ENCODE data around the gene CEBPB.

Gene CEBPB

DNA sequence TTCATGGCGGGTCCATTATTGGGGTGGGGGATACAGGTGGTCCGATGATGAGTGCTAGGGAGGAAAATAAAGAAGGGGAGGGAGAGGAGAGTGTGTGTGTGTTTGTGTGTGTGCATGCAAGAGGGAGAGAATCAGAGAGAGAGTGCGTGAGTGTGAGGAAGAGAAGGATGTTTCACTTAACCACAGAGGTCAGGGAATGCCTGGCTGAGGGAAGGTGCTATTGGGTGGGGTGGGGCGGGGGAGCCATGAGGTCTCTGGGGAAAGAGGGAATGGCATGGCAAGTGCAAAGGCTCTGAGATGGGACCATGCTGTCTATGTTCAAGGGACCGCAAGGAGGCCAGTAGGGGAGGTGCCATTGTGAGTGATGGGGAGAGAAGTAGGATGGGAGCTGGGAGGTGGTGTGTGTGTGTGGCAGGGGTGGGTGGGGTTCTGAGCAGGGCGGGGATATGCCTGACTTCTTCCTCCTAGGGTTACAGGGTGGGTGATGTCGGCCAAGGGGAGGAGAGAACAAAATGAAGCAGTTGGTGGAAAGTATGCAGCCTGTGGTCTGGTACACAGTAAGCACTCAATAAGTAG, 23.0 kb downstream of the CEBPB start:
- no peak for DNase-seq (ENCODE audit: low read depth)

DNA sequence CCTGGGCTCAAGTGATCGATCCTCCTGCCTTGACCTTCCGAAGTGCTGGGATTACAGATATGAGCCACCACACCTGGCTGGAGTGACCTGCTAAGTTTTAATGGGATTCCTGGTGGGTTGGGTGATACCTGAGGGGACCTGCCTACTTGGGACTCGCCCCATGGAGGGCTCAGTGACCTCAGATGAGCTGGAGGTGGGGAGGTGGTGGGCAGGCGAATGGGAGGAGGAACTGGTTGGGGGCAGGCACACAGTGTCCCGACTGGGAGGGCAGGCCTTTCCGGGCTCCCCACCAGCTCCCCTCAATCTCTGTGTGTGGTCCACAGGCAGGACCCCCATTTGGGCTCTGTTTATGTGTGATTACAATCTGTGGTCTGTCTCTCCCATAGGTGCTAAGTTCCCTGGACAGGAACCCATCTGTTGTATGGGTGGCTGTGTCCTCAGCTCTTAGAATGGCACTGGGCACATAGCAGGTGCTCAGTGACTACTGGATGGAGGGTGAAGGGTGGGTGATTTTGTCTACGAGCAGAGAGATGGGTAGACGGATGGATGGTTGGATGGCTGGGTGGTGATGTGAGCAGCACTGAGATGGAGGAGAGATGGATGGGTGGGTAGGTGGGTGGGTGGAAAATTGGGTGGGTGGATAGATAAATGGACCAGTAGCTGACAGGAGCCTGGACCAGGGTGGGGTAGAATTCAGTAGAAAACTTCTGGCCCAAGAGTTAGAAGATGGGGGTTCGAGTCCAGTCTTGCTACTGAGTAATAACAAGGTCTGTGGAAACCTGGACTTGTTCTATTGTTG, 23.8 kb downstream of the CEBPB start:
- no peak for DNase-seq (ENCODE audit: low read depth)

DNA sequence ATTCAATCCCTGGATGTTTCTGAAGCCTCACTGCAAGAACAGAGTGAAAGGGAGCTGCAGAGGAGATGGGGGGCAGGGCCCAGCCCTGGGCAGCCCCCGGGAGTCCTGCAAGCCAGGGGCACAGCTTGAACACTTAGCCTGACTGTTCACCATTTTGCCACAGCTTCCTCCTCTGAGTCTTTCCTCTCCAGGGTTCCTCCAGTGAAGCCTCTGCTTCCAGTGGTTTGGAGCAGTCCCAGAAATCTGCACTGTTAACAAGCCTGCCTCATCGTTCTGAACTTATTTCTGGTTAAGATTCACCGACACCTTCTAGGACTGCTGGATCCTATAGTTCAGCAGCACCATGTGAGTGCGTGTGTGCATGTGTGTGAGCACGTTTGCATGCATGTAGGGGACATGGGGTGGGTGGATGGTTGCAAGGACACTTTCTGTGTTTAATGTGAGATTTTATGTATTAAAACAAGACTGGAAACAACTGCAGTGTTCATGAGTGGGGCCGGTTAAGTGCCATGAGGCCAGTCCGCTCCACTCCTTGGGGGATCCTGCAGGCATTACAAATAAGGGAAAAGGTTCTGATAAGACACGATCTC, 24.6 kb downstream of the CEBPB start:
- no peak for DNase-seq (ENCODE audit: low read depth)

DNA sequence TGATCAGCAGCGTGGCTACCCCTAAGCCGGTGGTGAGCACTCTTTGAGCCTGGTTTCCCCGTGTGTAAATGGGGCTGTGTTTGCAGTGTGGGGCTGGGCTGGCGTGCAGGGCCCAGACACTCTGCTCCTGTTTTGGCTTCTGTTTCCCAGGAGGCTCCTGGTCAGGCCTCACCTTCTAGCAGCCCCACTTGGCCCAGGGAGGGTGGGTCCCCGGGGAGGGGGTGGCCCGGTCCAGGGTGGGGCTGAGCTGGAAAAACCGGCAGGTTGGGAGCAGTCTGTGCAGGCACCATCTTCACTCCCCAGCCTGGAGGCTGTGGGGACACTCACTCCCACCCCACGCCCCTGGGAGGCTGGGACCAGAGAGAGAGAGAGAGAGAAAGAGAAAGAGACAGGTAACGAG, 25.3 kb downstream of the CEBPB start:
- DNase-seq (ENCODE audit: low read depth) = no peak

DNA sequence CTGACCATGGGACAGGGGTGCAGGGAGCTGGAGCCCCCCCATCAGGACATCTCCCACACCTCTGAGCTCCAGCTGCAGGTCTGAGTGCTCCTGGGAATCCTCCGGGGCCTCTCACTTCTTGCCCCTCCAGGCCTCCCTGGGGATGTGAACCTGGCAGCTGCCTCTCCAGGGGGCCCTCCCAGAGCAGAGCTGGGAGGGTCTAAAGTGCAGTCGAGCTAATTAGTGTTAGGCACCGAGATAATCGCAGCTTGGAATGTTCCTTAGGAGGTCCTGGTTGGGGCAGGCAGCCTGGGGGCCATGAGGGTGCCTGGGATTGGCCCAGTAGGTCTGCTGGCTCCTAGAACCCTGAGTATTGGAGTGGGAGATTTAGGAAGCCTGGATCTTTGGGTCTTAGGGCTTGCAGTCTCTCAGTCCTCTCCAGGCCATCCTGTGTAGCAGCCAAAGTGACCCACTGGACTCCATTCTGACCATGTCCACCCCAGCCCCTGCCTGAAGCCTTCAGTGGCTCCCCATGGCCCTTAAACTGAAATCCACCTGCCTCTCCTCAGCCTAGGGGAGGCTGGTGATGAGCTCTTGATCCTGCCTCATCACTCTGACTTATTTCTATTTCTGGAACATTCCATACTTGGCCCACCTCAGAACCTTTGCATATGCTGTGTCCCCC, 26.0 kb downstream of the CEBPB start:
- DNase-seq (ENCODE audit: low read depth) = no peak

DNA sequence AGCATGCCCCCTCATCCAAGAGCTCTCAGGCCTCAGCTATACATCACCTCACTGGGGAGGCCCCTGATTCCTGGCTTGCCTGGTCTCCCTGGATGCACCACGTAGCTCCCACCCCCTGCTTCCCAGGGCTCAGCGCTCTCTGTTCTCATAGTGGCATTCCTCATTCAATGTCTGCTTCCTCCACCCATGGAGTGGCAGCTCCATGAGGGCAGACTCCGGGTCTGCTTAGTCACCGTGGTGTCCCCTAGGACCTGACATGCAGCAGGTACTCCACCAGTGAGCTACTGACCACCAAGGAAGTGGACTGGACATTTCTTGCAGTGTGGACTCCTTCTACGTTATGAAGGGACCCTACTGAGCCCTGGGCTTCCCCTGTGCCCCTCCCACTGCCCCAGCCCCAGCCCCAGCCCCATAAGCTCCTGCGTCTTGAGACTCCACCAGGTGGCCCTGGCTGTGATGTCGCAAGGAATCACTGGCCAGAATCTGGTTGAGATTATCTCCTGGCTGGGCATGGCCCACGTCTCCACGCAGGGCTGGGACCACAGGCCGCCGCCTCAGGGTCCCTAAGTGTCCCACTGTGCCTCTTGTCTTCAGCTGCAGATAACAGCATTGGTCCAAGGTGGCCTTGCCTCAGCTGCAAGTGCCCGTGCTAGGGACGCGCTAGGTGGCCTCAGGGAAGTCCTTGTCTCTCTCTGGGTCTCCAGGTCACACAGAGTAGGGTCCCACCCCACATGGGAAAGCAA, 26.7 kb downstream of the CEBPB start:
- DNase-seq (ENCODE audit: low read depth) = no peak

DNA sequence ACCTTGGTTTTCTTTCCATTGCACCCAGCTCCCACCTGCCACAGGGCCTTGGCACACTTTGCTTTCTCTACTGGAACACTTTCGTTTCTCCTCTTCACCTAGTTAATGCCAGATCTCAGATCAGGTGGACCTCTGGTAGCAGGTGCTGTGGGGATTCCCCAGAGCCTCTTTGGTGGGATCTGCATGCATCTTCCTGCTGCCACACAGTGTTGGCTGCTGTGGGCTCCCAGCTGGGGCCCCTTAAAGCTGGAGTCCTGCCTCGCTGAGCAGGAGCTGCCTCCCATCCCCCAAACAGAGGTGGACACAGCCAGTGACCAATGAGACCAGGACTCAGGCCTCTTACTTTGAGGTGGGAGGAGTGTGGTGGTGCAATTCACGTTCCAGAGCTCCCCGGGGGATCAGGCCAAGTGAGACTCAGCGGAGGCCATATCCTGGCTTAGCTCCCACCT, 28.4 kb downstream of the CEBPB start:
- no peak for DNase-seq (ENCODE audit: low read depth)

DNA sequence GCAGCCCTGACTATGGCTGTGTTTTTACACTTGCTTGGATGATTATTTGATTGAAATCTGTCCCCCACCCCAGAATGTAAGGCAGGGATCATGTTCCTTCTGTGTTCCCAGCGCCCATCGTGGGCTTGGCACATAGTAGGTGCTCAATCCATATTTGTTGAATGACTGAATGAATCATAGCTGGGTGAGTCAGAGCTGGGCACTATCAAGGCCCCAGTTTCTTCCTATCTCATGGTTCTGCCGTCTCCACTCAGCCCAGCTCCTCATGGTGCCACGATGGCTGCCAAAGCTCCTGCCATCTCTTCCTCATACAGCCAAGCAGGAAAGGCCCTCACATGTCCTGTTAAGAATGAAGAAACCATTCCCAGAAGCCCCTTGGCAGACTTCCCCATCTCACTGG, 29.0 kb downstream of the CEBPB start:
- DNase-seq (ENCODE audit: low read depth) = no peak

DNA sequence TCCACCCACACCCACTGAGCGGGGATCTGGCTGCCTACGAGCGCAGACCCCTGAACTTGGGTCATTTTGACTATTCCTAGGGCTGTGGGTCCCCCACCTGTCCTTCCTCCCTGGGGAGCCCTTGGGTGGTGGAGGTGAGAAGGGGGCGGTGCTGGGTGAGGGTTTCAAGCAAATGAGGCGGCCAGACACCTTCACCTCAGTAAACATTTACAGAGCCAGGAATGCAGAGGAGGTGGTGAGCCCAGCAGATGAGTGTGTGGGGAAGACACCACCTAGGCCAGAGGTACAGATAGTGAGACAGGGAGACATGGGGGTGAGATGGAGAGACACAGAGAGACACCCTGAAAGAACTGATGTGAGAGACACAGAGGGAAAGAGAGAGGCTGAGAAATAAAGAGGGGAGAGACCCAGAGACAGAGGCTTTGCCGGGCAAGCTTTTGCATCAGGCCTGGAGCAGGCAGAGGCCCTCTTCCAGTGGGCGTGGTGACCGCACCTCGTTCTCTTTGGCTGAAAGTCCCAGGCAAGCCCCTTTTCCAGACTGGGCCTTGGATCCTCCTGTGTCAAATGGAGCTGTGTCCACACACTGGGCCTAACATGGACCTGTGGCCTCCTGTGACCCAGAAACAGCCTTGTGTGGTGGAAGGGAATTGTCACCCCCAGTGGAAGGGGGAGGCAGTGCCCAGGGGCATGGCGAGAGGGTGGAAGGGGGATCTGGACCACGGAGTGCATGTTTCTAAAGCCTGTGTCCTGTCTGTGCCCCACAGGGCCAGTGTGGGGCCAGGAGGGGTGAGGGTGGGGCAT, 29.7 kb downstream of the CEBPB start:
- DNase-seq (ENCODE audit: low read depth) = no peak

DNA sequence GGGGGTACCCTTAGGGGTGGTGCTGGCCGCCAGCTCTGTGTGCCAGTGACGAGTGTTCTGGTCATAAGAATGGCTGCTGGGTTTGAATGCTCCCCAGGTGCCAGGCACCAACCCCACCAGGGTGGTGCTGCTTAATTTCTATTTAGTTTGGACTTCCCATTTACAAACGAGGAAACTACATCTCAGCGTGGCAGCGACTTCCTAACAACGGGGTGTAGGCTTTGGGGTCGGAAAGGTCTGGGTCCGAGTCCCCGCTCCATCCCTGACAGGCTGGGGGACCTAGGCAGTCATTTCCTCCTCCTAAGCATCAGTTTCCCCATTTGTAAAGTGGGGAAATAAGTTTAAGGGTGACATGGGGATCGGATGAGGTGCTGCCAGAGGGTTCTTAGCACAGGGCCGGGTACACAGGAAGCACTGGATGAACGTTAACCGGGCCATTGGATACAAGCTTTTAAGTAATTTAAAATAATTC, 30.3 kb downstream of the CEBPB start:
- DNase-seq (ENCODE audit: low read depth) = no peak

DNA sequence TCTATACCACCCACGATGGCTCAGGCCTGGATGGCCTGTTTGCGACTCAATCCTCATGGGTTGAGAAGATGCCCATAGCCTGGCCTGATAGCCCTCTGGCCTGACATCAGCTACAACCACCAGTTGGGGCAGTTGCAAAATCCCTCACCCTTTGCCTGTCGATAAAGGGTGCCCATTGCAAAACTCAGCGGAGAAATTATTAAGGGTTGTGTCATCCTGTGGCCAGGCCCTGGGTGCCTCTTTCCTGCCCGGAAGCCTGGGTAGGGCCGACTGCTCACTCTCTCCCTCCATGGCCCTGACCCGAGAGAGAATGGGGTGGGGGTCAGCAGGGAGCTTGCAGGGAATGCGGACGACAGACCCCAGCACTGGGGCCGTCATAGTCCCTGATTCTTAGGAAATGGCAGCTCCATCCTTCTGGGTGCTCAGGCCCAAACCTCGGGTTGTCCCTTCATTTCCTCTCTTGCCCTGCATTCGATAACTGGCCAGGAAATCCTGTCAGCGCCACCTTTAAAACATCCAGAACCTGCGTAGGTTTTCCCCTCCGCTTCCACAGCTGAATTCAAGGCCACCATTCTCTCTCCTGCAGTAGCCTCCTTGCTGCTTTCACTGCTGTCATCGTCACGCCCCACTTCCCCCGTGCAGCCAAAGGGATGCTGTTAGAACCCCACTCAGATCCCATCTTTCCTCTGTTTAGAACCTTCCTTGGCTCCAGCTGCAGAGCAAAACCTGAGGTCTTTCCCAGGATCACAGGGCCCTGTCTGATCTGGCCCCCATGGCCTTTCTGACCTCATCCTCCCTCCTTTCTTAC, 31.1 kb downstream of the CEBPB start:
- no peak for DNase-seq (ENCODE audit: low read depth)

DNA sequence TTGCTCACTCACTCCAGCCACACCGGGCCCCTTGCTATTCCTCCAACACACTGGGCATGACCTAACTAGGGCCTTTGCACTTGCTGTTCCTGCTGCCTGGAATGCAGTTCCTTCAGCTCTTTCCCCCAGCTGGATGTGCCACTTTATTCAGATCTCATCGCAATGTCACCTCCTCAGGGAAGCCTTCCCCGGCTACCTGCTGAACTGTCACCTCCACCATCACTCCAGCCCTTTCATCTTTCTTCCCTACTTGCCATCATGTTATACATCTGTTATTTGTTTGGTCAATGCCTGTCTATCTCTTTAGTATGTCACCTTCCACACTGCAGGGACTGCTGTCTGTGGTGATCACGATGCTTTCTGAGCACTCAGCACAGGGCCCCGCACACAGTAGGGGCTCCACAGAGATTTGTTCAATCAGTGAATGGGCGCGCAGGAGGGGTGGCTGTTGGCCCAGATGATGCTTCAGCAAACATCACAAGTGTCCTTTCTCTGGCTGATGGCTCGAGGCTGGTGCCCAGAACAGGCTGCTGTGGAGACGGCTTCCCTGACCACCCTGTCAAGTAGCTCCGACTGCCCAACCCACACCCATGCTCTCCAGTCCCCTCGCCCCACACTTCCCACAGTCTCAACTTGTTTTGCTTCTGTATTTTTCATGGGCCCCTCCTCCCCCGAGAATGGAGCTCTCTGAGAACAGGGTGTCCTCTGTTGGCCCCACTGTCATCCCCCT, 31.8 kb downstream of the CEBPB start:
- no peak for DNase-seq (ENCODE audit: low read depth)

DNA sequence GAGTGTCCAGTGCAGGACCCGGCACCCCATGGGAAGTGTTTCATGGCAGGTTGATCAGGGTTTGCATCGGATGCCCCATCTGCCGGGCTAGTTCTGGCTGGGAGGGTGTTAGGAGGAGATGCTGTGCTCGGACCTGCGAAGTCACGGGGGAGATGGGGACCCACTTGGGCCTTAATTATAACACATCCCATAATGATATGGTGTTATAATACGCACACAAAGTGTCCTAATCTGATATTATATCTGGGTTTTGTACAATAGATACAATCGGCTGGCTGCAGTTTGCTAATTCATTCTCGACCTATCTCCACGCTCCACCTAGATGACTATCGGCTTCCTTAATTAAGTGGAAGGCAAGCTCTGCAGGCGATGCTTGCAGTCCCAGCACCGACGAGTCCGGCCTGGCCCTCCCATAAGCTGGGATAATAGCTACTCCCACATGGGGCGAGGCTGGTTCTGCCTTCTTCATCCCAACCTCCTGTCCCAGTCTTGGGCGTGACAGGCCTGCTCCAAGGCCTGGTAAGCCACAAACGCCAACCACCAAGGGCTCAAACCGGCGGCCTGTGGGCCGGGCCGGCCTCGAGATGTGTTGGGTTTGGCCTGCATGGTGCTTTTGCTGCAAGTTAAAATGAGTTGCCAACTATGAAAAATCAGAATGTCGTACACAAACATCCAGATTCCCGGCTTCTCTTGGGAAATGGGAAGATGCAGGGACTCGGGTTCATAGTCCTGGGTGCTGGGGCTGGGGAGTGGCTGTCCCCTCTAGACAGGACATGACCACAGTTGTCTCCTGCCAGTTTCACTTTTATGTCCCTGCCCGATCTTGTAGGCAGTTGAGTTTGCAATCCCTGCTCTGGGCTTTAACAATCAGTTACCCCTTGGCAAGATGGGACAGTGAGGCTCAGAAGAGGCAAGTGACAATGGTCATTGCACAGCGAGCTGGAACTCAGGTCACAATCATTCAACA, 32.7 kb downstream of the CEBPB start:
- DNase-seq (ENCODE audit: low read depth) = no peak

DNA sequence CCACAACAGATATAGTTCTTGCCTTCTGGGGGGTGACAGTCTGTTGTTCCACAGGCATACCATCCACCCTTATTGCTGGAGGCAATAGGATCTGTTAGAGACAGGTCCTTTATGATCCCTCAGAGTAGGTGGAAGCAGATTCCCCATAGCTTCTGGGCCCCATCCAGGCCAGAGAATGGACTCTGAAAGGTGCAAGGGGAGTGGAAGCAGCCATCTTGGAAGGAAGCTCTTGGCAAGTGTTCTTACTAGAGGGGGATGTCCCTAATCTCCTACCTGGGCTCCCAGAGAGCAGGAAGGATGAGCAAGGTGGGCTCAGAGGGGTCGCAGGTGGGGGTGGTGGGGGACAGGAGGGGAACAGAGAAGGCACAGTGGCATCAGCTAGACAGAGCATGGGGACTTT, 33.4 kb downstream of the CEBPB start:
- DNase-seq (ENCODE audit: low read depth) = no peak

DNA sequence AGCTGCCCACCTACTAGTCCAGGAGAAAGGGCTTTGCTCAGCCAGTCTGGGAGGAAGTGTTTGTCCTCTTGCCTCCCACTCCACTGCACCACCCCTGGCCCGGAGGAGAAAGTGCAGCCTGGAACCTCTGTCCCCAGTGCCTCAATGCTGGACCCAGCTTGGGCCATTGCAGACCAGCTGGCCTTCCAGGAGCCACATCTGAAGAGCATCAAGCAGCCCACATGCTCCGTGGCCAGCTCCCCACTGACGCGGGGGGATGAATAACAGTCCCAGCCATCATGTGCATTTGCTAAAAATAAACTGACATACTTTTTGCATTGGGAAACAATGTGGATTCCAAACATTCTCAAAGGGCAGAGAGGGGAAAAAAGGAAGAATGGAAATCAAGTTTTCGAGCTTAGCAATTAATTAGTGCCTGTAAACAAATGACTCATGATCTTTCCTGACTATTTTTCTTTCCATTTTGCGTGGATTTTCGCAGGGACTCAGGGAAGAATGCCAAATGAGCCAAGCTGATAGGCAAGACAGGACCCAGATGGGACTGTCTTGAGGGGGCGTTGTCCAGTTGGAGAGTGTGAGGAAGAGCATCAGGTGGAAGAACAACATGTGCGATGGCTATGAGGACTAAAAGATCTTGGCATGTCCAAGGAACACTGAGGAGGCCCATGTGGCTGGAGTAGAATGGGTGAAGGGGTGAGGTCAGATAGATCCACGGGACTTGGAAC, 34.1 kb downstream of the CEBPB start:
- DNase-seq (ENCODE audit: low read depth) = no peak

DNA sequence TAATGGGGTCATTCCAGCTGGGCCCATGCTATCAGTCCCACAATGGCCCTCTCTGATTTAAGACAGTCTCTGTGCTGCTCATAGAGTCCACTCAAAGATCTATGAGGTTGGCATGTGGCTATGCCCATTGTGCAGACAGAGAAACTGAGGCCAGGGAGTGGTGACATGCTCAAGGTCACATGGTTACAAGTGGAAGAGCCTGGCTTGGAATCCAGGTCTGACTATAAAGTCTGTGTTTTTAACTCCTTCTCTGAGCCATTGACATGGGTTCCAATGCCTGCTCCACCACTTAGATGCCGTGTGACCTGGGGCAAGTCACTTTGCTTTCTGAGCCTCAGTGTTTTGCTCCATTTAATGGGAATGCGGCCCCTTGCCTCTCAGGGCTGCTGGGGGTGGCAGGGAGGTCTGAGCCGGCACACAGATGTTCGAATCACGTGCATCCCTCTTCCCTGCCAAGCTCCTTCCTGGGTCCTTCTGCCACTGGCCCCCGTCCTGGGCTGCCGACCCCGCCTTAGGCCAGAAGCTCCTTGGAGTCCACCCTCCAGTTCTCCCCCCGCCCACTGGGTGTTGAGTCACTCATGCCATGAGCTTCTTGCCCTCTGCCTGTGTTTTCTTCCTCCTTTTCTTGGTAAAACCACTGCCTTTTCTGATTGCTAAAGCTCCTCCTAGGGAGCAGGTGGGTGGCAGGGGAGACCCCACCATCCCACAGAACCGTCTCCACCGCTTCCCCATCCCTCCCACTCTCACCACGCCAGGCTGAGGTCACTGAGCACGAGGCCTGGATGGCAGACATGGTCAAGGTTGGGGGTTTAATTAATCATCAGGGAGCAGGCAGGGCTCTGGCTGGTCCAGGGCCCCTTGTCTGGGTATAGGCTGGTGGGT, 35.7 kb downstream of the CEBPB start:
- DNase-seq (ENCODE audit: low read depth) = no peak

DNA sequence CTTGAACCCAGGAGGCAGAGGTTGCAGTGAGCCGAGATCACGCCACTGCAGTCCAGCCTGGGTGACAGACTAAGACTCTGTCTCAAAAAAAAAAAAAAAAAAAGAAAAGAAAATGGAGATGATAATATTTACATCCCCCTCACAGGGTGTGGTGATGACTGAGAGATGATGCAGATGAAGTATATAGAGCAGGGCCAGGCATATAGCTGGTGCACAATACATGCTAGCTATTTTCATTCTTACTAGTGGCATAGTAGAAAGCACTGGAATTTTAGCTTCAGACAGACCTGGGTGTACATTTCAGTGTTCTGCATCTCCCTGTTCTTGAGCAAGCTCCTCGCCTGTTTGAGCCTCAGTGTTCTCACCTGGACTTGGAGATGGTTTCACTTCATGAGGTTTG, 36.9 kb downstream of the CEBPB start:
- DNase-seq (ENCODE audit: low read depth) = no peak

All from T-helper 22 cell (primary cell).